HG03097 (cell line): Measurements from ENCODE around the gene VAMP8.
"Not testable (repeated sequence)": the region's sequence is repeated elsewhere in the genome, so short reads cannot be mapped to it uniquely, and the experiment has no call there.

ENCODE experiments used
- ATAC-seq: cut with Tn5 transposase; IDR thresholded peaks from one replicate; pipeline ENCODE4 v1.9.1; 2021; ENCODE audit not compliant: unreplicated experiment, low FRiP score

Gene VAMP8

DNA sequence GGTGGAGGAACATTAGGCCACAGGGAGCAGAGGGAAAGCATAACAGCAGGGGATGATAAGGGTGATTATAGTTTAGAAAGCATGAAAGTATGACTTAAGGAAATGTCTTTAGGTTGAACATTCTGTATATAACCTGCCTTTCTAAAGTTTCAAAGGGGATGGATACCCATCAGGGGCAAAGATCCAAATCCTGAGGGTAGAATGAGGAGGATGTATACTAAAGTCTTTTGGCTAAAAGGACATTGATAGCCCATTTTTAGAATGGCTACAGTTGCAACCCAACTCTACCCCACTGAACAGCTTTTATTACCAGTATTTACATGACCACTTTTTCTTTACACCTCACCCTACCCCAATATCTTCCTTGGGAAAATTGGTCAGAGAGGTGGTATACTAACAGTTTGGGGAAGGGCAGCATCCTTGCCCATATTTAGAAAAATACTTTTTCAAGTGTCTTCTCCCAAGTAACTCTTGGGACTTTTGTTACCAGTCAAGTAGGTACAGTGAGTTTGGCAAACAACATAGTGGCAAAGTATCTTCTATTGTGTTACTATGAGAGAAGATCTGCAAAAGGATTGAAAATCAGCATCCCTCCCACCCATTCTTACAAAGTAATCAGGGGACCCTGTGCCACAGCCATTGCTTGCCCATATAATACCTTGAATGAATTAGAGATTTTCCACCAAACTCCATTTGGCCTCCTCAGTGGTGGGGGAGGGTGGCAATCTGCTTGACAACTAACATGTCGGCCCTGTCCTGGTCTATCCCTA, 30.1 kb upstream of the VAMP8 start:
- ATAC-seq: no peak

- no peak for ATAC-seq
Measured at GRCh38 chr2:85547859-85548607, 29.4 kb upstream of the VAMP8 start.

DNA sequence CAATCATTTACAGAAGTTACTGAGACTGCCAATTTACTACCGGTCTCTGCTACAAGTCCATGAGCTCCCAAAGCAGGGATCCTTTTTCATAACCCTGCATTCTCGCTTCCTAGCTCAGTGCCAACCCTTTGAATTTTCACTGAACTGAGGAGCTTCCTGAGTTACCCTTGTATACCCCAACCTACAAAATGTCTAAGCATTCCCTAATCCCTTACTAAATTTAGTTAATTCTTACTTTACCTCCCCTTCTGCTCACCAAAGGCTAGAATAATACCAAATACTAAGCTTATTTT, 28.8 kb upstream of the VAMP8 start:
- no peak for ATAC-seq

DNA sequence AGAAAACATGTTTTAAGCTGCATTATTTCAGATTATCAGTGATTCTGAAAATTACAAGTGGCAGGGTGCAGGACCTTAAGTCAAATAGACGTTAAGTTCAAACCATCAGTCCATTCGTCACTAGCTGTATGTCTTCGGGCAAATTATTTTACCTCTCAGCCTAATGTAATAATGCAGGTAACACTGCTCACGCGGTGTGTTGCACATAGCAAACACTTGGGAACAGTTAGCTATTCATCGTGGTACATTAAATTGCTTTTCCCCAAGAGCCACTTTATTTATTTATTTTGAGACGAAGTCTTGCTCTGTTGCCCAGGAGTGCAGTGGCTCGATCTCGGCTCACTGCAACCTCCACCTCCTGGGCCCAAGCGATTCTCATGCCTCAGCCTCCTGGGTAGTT, 28.3 kb upstream of the VAMP8 start:
- no peak for ATAC-seq

- ATAC-seq: no peak
Measured at GRCh38 chr2:85549826-85550225, 27.6 kb upstream of the VAMP8 start.

GRCh38 chr2:85550486-85550885, 26.9 kb upstream of the VAMP8 start:
- no peak for ATAC-seq

- no peak for ATAC-seq
Measured at GRCh38 chr2:85551698-85552678, 25.4 kb upstream of the VAMP8 start.

DNA sequence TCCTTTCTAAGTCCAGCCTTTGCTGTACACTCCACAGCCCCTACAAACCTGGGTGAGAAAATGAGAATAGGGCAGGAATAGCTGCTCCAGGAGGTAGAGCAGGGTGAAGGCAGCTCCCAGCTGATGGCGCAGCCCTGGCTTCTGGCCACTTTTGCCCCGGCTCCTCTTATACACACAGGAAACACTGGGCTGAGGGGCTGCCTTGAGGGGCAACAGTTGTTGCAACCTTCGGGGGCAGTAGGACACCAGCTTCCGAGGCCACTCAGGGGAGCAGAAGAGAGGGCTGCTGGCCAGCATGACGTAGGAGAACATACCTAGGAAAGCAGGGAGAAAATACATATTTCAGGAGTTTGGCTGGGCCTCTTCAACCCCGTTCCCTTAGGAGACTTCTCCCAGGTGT, 24.2 kb upstream of the VAMP8 start:
- ATAC-seq: no peak

GRCh38 chr2:85554980-85555612, 22.3 kb upstream of the VAMP8 start:
- ATAC-seq: no peak

DNA sequence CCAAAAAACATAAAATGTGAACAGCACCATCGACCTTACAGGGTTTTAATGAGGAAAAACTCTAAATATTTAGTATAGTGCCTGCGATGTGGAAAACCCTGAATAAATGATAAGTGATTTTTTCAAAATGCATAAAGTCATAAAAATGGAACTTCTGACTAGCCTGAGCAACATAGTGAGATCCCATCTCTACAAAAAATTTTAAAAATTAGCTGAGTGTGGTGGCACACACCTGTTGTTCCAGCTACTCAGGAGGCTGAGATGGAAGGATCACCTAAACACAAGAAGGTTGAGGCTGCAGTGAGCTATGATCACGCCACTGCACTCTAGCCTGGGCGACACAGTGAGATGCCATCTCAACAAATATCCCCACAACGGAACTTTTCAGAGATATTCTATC, 20.3 kb upstream of the VAMP8 start:
- ATAC-seq: no peak

- no peak for ATAC-seq
Measured at GRCh38 chr2:85558160-85558559, 19.2 kb upstream of the VAMP8 start.

DNA sequence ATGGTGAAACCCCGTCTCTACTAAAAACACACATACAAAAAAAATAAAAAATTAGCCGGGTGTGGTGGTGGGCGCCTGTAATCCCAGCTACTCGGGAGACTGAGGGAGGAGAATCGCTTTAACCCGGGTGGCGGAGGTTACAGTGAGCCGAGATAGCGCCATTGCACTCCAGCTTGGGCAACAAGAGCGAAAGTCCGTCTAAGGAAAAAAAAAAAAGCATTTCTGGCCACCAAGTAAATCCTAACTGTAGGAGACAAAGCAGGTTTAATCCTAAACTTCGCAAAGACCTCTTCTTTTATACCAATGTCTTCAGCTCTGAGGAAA, 17.0 kb upstream of the VAMP8 start:
- ATAC-seq: not testable (repeated sequence)

DNA sequence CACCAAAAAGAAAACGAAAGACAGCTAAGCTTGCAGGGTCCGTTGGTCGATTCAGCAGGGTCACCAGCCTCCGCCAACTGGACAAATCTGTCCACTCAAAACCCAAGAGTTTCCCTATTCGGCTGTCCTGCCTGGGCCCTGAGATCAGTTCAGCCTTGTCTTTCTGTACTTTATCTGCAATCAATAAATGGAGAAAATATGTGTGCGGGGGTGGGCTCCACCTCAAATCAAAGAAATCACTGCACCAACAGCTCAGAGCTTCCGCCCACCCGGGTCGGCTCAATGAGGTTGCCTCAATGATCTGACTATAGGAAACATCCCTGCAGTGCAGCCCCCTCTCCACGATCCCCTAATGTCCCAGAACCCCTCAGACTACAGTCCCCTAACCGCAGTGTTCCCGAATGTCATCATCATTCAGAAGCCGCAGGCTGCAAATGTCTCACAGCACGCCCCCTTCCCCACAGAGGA, 16.5 kb upstream of the VAMP8 start:
- ATAC-seq: no peak

- peak; percentile 88 for ATAC-seq
Measured at GRCh38 chr2:85561280-85562212, 15.8 kb upstream of the VAMP8 start, which contains the start of gene GGCX. Gene GGCX, minus strand, starts transcription at chr2:85561493. Its CDS starts 65 bp downstream, at chr2:85561428.

DNA sequence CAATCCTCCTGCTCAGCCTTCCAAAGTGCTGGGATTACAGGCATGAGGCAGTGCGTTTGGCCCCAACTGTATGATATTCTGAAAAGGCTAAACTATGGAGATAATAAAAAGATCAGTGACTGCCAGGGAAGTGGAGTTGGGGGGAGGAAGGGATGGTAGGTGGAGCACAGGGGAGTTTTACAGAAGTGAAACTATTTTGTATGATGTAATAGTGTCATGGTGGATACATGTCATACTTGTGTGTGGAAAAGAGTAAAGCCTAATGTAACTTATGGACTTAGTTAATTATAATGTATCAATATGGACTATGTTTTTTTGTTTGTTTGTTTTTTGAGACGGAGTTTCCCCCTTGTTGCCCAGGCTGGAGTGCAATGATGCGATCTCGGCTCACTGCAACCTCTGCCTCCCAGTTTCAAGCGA, 13.2 kb upstream of the VAMP8 start:
- ATAC-seq: no peak

GRCh38 chr2:85566265-85566664, 11.1 kb upstream of the VAMP8 start:
- ATAC-seq: no peak

DNA sequence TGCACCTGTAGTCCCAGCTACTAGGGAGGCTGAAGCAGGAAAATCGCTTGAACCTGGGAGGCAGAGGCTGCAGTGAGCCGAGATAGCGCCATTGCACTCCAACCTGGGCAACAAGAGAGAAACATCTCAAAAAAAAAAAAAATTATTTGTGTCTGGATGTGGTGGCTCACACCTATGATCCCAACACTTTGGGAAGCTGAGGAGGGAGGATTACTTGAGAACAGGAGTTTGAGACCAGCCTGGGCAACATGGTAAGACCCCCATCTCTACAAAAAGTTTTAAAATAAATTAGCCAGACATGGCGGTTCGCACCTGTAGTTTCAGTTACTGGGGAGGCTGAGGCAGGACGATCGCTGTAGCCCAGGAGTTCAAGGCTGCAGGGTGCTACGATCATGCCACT, 1.6 kb upstream of the VAMP8 start:
- ATAC-seq: no peak

GRCh38 chr2:85577063-85577385, 362 bp upstream of the VAMP8 start:
- ATAC-seq: no peak

DNA sequence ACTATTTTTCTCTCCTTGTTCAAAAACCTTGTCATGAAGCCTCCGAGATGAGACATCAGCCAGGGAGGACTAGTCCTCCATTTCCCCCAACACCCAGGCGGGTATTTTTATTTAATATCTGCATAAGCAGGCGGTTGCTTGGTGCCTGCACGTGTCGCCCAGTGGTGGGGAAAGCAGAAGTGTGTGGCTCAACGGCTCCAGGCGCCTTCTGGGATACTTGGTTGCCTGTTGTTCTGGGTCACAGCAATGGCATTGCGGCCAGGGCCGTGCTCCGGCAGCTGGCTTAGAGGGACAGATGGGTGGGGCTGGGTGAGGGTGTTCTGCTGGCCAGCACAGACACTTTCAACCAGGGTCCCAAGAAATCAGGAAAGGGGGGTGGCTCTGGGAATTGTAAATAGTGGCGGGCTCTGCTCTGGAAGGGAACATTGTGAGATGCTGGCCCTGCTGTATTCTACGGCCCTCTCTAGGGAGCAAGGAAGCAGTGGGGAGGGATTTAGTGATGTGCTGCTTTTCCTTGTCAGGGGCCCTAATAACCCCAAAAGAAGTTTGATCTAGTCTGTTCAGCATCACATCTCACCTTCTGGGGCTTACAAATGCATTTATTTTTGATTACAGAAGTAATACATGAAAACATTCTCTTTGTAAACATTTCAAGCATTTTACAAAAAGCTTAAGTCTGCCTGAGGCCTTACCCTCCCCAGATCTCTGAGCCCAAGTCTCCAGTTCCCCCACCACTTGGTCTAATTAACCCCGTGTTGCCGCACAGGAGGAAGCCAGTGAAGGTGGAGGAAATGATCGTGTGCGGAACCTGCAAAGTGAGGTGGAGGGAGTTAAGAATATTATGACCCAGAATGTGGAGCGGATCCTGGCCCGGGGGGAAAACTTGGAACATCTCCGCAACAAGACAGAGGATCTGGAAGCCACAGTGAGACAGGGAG, 1.1 kb downstream of the VAMP8 start:
- ATAC-seq: no peak
